HTERT RPE-1 (cell line): ENCODE measurements around the gene ZNF524.

Experiments
- in situ Hi-C: fragments of 300-500 bp; cut with MboI; formaldehyde crosslinking; loops from 4 replicates; pipeline ENCODE4 v1.14.3; 2020; ENCODE audit warnings: low sequenced_read_pairs

ZNF524 gene

DNA sequence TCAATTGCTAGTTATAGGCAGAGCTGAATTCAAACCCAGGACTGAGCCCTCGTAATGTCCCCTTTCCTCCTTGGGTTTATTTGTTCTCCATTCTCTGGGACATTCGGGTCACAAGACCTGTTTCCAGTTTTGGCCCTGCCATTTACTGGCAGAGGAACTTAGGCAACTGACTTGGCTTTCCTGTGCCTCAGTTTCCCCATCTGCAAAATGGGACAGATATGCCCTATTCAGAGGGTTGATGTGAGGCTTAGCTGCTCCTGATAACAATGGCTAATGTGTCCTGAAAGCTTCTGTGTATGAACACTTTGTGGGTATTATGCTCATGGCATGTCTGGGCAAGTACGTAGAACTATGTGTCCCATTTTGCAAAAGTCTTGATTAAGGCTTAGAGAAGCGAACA is 996 bp downstream of the ZNF524 start:
- in situ Hi-C loops: no loop called here

DNA sequence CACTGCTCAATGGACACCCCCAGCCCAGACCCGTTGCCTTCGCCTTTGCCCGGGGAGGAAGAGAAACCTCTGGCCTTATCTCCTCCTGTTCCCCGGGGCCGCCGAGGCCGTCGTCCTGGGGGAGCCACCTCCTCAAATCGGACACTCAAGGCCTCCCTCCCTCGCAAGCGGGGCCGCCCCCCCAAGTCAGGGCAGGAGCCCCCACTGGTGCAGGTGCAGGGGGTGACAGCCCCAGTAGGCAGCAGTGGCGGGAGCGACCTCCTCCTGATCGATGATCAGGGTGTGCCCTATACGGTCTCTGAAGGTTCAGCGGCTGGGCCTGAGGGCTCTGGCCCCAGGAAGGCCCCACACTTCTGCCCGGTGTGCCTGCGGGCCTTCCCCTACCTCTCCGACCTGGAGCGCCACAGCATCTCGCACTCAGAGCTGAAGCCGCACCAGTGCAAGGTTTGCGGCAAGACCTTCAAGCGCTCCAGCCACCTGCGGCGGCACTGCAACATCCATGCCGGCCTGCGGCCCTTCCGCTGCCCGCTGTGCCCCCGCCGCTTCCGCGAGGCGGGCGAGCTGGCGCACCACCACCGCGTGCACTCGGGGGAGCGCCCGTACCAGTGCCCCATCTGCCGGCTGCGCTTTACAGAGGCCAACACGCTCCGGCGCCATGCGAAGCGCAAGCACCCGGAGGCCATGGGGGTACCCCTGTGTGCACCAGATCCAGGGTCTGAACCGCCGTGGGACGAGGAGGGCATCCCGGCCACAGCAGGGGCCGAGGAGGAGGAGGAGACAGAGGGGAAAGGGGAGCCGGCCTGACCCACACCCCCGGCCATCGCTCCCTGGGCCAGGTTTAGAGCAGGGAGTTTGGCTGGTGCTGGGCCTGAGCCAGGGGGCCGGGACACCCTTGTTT is 2.3 kb downstream of the ZNF524 start:
- in situ Hi-C loops: no loop called here

DNA sequence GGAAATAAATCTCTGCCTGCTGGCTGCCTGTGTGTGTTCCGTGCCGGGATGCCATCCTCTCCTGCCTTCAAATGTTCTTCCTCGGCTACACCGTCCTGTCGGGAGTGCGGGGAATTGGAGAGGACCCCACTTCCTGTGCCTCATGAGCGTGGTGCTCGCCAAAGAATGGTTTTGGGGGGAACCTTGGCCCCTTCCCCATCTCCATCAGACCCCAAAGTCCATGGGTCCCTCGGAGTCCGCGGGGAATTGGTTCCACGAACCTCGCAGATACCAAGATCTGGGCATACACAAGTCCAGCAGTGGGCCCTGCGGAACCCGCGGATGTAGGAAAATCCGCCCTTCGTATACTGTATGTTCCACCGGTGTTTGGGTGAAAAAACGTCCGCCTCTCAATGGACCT is 3.0 kb downstream of the ZNF524 start:
- in situ Hi-C loops: no loop called here

DNA sequence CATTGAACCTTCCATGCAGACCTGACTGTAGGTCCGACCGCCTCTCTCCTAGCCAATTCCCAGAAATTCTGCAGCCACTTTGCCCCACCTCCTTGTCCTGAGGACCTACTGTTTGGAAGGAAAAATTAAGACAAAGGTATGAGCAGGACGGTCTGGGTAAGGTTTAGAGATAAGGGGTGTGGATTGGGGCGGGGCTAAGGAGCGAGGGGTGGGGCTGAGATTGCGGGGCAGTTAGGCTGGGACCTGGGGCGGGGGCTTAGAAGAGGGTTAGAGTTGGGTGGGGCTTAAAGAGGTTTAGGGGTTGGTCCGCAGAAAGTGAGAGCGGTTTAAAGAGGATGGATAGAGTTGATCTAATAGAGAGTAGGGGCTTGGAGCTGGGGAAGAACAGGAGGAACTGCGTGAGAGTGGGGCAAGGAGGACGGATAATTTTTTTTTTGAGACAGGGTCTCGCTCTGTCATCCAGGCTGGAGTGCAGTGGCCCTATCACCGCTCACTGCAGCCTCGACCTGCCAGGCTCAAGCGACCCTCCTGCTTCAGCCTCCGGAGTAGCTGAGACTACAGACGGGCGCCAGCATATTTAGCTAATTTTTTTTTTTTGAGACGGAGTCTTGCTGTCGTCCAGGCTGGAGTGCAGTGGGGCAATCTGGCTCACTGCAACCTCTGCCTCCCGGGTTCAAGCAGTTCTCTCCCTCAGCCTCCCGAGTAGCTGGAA is 3.6 kb downstream of the ZNF524 start:
- in situ Hi-C loops: no loop called here

DNA sequence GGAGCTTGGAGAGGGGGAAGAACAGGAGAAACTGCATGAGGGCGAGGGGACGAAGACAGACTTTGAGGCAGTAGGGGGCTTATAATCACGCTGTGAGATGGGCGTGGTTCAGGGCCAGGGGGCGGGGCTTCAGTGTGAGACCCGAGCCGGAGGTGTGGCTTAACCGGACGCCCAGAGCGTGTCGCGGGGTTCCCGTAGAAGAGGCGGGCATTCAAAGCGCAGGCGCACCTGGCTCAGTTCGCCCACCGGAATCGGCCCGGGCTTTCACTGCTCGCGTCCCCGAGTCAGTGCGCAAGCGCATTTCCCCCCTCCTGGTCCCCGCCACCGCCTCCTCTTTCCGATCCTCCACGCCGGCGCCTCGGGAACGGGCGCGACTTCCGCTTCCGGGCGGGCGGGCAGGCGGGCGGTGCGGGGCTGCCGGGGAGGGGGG is 5.1 kb downstream of the ZNF524 start:
- in situ Hi-C loops: no loop called here

DNA sequence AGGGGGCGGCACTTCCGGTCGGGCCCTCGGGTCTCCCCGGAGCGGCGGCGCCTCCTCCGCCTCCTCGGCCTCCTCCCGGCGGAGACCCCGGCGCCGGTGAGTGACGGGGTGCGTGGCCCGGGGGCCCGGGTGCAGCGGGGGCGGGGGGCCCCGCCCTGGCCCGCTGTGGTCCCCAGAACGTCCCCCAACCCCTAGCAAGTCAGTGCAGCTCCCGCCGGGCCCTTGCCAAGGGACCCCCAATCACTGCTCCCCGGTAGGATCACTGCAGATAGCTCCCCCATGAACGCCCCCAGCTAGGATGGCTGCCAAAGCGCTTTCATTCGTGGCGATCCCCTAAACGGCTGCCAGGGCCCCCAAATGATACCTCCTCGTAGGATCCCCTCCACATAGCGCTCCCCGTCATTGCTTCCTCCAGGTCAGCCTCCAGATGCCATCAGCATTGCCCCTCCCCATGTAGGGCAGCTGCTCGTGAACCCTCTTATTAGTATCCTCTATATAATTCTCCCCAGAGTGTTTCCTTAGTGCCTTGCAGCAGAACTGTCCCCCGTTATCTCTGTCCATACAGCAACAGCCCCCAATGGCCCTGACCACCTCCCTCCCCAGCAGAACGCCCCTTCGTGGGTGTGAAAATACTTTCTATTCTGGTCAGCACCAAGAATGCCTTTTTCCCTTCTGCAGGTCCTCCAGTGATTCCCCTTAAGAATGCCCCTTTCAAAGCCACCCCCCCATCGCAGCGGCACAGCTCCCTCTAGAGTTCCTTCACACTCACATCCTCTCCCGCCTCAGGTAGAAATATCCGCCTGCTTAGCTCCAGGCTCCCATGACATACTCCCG is 5.8 kb downstream of the ZNF524 start, which contains the start of gene ZNF865:
Gene ZNF865 (plus strand): TSS at position 11 of the 834 bp plus-strand sequence. CDS start 7,972 bp downstream, outside the sequence.
- in situ Hi-C loops: no loop called here

DNA sequence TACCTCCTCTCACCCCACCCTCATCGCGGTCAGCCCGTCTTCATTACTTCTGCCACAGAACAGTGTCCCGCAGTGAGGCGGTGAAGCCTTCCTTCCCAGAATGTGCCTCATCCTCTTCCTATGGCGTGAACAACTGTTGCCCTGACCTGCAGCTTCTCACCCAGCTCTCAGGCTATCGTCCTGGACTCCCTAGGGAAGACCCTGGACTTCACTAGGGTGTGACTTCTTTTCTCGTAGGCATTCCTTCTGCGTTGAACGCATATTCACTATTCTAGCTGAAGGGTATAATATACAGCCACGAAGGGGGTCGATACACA is 6.3 kb downstream of the ZNF524 start:
- in situ Hi-C loops: no loop called here

DNA sequence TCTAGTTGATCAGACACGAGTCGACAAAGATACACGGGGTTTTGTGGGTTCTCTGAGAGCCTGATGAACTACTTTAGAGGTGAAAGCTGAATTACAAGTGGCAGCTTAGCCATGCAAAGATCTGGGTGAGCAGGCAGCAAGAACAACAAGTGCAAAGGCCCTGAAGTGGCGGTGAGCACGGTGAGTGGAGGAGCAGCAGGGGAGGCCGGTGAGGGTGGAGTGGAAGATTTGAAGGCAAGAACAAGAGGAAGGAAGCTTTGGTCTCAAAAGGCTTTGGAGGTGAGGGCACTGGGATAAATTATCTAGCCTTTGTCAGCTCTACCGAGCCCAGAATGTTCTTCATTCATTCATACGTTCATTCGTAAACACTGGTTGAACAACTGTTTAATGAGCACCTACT is 6.7 kb downstream of the ZNF524 start:
- in situ Hi-C loops: no loop called here

DNA sequence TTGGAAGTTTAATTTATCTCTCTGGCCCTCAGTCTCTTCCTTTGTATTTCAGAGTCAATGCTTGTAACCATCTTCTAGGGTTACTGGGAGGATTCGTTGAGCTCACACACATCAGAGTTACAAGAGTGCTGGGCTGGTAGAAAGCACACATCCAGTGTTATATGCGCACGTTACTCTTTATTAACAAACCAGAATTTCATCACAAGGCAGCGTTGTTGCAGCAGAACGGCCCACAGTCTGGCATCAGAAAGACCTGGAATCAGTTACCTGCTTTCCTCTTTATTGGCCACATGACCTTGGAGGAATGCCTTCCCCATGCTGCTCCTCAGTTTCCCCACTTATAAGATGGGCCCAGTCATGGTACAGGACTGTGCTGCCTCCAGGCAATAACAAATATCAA is 9.2 kb downstream of the ZNF524 start:
- in situ Hi-C loops: no loop called here

DNA sequence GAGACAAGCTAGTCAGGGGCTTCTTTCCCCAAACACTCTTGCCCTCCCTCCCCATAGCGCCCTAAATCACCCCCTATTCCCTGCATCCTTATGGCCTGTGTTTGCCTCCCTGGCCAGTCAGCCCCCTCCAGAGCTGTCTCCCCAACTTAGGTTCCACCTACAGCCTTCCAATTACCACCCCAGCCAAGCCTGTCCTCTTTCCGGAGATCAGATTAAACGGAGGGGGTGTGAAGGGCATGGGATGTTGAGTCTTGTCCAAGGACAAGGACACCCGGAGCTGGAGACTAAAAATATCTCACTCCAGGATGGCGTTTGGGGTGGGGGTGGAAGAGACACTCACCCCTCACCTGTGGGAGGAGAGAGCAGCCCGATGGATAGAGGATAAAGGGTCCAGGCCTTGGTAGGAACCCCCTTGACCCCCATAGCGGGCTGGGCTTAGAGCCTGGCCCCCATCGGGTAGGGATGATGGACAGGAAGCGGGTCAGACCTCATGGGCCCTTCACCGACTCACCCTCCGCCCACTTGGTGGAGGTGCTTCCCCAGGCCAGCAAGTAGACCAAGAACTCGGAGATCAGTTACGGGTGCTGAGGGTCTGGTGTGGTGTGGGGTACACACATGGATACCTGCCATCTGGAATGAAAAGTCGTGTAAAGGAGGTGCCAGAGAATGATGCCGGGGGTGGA is 11.4 kb downstream of the ZNF524 start:
- in situ Hi-C loops: no loop called here

DNA sequence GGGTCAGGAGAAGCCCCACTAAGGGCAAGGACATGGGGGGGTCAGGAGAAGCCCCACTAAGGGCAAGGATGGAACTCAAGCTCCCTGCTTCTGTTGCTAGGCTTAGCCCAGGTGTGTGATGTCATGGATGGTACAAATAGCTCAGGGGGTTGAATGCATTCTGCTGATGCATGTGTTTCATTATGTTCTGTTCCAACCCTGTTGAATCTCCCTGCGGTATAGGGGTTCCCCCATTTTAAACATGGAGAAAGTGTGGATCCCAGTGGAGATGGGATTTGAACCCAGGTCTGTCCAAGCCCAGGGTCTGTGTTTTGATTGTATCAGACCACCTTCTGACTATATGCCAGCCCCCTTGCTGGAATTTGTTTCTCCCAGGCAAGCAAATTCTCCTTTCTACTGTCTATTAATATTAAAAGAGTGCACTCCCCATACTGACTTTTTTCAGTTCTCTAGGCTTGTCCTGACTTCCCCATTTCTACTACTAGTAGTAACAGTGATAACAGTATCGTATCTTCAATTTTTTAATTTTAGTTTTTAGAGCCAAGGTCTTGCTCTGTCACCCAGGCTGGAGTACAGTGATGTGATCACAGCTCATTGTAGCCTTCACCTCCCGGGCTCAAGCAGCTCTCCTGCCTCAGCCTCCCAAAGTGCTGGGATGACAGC is 12.0 kb downstream of the ZNF524 start:
- in situ Hi-C loops: no loop called here

DNA sequence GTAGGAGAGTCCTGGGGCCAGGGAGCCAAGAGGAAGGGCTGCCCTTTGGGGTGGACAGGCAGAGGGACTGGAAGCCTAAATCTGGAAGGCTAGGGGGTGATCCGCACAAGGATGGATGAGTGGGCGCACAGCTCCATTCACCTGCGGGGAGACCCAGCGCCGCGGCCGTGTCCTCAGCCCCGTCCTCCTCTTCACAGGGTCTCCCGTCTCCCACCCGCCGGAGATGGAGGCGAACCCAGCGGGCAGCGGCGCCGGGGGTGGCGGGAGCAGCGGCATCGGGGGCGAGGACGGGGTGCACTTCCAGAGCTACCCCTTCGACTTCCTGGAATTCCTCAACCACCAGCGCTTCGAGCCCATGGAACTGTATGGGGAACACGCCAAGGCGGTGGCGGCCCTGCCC is 13.3 kb downstream of the ZNF524 start:
- in situ Hi-C loops: no loop called here

DNA sequence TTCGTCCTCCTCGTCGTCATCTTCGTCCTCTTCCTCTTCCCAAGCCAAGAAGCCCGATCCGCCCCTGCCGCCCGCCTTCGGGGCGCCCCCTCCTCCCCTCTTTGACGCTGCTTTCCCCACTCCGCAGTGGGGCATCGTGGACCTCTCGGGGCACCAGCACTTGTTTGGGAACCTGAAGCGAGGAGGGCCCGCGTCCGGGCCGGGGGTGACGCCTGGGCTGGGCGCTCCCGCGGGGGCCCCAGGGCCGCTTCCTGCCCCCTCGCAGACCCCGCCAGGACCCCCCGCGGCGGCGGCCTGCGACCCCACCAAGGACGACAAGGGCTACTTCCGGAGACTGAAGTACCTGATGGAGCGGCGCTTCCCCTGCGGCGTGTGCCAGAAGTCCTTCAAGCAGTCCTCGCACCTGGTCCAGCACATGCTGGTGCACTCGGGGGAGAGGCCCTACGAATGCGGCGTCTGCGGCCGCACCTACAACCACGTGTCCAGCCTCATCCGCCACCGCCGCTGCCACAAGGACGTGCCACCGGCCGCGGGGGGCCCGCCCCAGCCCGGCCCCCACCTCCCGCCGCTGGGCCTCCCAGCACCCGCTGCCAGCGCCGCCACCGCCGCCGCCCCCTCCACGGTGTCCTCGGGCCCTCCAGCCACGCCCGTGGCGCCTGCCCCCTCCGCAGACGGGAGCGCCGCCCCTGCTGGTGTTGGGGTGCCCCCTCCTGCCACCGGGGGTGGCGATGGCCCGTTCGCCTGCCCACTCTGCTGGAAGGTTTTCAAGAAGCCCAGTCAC is 14.0 kb downstream of the ZNF524 start:
- in situ Hi-C loops: no loop called here

DNA sequence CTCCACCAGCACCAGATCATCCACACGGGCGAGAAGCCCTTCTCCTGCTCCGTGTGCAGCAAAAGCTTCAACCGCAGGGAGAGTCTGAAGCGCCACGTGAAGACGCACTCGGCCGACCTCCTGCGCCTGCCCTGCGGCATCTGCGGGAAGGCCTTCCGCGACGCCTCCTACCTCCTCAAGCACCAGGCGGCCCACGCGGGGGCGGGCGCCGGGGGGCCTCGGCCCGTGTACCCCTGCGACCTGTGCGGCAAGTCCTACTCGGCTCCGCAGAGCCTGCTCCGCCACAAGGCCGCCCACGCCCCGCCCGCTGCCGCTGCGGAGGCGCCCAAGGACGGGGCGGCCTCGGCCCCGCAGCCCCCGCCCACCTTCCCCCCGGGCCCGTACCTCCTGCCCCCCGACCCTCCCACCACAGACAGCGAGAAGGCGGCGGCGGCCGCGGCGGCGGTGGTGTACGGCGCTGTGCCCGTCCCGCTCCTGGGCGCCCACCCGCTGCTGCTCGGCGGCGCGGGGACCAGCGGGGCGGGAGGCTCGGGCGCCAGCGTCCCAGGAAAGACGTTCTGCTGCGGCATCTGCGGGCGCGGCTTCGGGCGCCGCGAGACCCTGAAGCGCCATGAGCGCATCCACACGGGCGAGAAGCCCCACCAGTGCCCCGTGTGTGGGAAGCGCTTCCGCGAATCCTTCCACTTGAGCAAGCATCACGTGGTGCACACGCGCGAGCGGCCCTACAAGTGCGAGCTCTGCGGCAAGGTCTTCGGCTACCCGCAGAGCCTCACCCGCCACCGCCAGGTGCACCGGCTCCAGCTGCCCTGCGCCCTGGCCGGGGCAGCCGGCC is 14.8 kb downstream of the ZNF524 start:
- in situ Hi-C loops: no loop called here

DNA sequence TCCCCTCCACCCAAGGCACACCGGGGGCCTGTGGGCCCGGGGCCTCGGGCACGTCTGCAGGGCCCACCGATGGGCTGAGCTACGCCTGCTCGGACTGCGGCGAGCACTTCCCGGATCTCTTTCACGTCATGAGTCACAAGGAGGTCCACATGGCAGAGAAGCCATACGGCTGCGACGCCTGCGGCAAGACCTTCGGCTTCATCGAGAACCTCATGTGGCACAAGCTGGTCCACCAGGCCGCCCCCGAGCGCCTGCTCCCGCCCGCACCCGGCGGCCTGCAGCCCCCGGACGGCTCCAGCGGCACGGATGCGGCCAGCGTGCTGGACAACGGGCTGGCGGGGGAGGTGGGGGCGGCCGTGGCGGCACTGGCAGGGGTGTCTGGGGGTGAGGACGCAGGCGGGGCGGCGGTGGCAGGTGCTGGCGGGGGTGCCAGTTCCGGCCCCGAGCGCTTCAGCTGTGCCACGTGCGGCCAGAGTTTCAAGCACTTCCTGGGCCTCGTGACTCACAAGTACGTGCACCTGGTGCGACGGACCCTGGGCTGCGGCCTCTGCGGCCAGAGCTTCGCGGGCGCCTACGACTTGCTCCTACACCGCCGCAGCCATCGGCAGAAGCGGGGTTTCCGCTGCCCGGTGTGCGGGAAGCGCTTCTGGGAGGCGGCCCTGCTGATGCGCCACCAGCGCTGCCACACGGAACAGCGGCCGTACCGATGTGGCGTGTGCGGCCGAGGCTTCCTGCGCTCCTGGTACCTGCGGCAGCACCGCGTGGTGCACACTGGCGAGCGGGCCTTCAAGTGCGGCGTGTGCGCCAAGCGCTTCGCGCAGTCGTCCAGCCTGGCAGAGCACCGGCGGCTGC is 15.7 kb downstream of the ZNF524 start:
- in situ Hi-C loops: no loop called here

DNA sequence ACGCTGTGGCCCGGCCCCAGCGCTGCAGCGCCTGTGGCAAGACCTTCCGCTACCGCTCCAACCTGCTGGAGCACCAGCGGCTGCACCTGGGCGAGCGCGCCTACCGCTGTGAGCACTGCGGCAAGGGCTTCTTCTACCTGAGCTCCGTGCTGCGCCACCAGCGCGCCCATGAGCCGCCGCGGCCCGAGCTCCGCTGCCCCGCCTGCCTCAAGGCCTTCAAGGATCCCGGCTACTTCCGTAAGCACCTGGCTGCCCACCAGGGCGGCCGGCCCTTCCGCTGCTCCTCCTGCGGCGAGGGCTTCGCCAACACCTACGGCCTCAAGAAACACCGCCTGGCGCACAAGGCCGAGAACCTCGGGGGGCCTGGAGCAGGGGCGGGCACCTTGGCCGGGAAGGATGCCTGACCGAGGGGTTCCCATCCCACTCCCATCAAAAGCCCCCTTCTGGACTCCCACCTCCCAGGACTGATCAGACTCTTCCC is 16.3 kb downstream of the ZNF524 start:
- in situ Hi-C loops: no loop called here

DNA sequence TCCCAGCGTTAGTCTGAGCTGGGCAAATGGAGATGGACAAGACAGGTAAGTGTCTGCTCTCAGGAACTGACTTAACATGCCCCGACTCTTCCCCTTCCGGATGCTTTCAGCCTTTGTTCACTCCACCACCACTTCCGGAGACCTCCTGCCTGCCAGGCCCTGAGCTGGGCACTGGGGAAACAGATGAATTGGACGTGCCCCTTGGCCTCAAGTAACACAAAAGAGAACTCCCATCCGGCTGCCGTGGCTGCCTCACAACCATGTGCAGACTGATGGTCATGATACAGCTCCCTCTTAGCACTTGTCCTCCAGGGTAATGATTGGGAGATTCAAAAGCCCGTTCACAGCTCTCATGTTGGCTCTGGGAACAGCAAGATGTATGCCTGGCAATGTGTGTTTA is 17.3 kb downstream of the ZNF524 start:
- in situ Hi-C loops: no loop called here

DNA sequence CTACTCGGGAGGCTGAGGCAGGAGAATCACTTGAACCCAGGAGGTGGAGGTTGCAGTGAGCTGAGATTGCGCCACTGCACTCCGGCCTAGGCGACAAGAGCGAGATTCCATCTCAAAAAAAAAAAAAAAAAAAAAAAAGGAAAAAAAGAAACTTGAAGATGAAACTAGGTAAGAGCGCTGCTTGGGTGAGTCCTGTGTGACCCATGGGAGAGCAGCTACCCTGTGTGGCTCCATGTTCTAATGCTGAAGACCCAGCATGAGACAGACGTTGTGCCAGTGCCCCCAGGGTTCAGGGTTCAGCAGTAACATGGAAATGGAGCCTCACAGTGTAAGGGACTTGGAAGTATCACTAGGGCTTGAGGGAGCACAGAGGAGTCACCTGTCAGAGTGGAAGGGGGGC is 18.3 kb downstream of the ZNF524 start:
- in situ Hi-C loops: no loop called here
